Measurements from ENCODE around the gene ATP8A2. TPM values are rescaled to one million over a fixed set of nuclear protein-coding genes. Genes with fewer than 3 reads are reported as not detected.

Gene ATP8A2
- total RNA-seq, 1 donor from 2014 or later, result 39.1 TPM

GRCh38 chr13:25840261-25840660 is 468.5 kb downstream of the ATP8A2 start:
- Mint-ChIP-seq H3K27ac (no peak overlapping the region), H3K4me1 (peaks cover 4% of the 10 kb centered on the region), H3K9me3 (peaks cover 6% of the 10 kb centered on the region), H3K36me3 (peaks cover 9% of the 10 kb centered on the region), H3K4me3 (no peak overlapping the region), H3K27me3 (ENCODE audit: low read depth) (no peaks in the 10 kb centered on the region)
- DNase-seq (ENCODE audit: low spot score in 2 of 2, unreplicated experiment in 2 of 2), result no peak
- no peak for TF ChIP-seq CTCF (IDR thresholded peaks at IDR 0.05; ENCODE audit: unreplicated experiment)

GRCh38 chr13:25840931-25841330 is 469.2 kb downstream of the ATP8A2 start:
- DNase-seq (ENCODE audit: low spot score in 2 of 2, unreplicated experiment in 2 of 2), result no peak
- H3K4me1 Mint-ChIP-seq, result peaks cover 4% of the 10 kb centered on the region
- H3K9me3 Mint-ChIP-seq, result peaks cover 6% of the 10 kb centered on the region
- H3K36me3 Mint-ChIP-seq, result peaks cover 9% of the 10 kb centered on the region
- TF ChIP-seq CTCF (IDR thresholded peaks at IDR 0.05; ENCODE audit: unreplicated experiment), result no peak
- no peak overlapping the region for H3K27ac Mint-ChIP-seq
- no peak overlapping the region for H3K4me3 Mint-ChIP-seq
- H3K27me3 Mint-ChIP-seq (ENCODE audit: low read depth), result no peaks in the 10 kb centered on the region

GRCh38 chr13:25843692-25844091 is 471.9 kb downstream of the ATP8A2 start:
- no peak for TF ChIP-seq CTCF (IDR thresholded peaks at IDR 0.05; ENCODE audit: unreplicated experiment)
- H3K36me3 Mint-ChIP-seq, result peaks cover 7% of the 10 kb centered on the region
- no peaks in the 10 kb centered on the region for H3K27me3 Mint-ChIP-seq (ENCODE audit: low read depth)
- H3K4me1 Mint-ChIP-seq, result peaks cover 19% of the 10 kb centered on the region
- no peak overlapping the region for H3K27ac Mint-ChIP-seq
- no peak overlapping the region for H3K4me3 Mint-ChIP-seq
- H3K9me3 Mint-ChIP-seq, result peaks cover 6% of the 10 kb centered on the region
- DNase-seq (ENCODE audit: low spot score in 2 of 2, unreplicated experiment in 2 of 2), result no peak

- Mint-ChIP-seq H3K4me1 (peaks cover 30% of the 10 kb centered on the region), H3K9me3 (peaks cover 6% of the 10 kb centered on the region), H3K36me3 (peaks cover 7% of the 10 kb centered on the region), H3K27me3 (ENCODE audit: low read depth) (no peaks in the 10 kb centered on the region), H3K4me3 (no peak overlapping the region), H3K27ac (no peak overlapping the region)
- no peak for DNase-seq (ENCODE audit: low spot score in 2 of 2, unreplicated experiment in 2 of 2)
- TF ChIP-seq CTCF (IDR thresholded peaks at IDR 0.05; ENCODE audit: unreplicated experiment), result no peak
These were observed 473.0 kb downstream of the ATP8A2 start for GRCh38 chr13:25844559-25845434.

- Mint-ChIP-seq H3K27me3 (ENCODE audit: low read depth) (no peaks in the 10 kb centered on the region), H3K36me3 (peaks cover 7% of the 10 kb centered on the region), H3K4me3 (no peak overlapping the region), H3K4me1 (peaks cover 26% of the 10 kb centered on the region), H3K27ac (no peak overlapping the region), H3K9me3 (peaks cover 6% of the 10 kb centered on the region)
- TF ChIP-seq CTCF (IDR thresholded peaks at IDR 0.05; ENCODE audit: unreplicated experiment), result no peak
- no peak for DNase-seq (ENCODE audit: low spot score in 2 of 2, unreplicated experiment in 2 of 2)
These were observed 474.6 kb downstream of the ATP8A2 start for GRCh38 chr13:25846222-25846984.

Data from mesothelial cell of epicardium (in vitro differentiated cells).